WTC11 (cell line): ENCODE results near the gene ZNF683. TPM values are rescaled to one million over a fixed set of nuclear protein-coding genes. Genes with fewer than 3 reads are reported as not detected.

Source experiments
- ATAC-seq: fragments of 200-7000 bp; cut with Tn5 transposase; 2 replicates; pipeline ENCODE4 v1.10.0; 2021; ENCODE audit warnings: mild to moderate bottlenecking, moderate library complexity
- CTCF ChIA-PET: fragments of 300-600 bp; sonication (Branson Sonifier 250); formaldehyde crosslinking; loops from one replicate; lab custom pipeline; 2021; ENCODE audit warnings: antibody characterized with exemption; lab: Charles Lee
- POLR2A ChIA-PET: fragments of 350-600 bp; sonication (Branson Sonifier 250); formaldehyde crosslinking; loops from one replicate; lab custom pipeline; 2021; ENCODE audit warnings: antibody characterized with exemption; lab: Charles Lee
- DNase-seq: peaks from one replicate; pipeline ENCODE4 v3.0.0; 2021; ENCODE audit warnings: low spot score
- H3K27ac Mint-ChIP-seq: 2 replicates; pipeline ENCODE4 v1.8.0; 2021; ENCODE audit warnings: mixed read lengths
- H3K27me3 Mint-ChIP-seq: 2 replicates; pipeline ENCODE4 v1.8.0; 2021; ENCODE audit warnings: low read depth, mild to moderate bottlenecking, moderate library complexity, mixed read lengths
- H3K36me3 Mint-ChIP-seq: 2 replicates; pipeline ENCODE4 v1.8.0; 2021; ENCODE audit warnings: mixed read lengths
- H3K4me1 Mint-ChIP-seq: 2 replicates; pipeline ENCODE4 v1.8.0; 2022; ENCODE audit warnings: mixed read lengths
- H3K4me3 Mint-ChIP-seq: 2 replicates; pipeline ENCODE4 v1.8.0; 2021; ENCODE audit warnings: mild to moderate bottlenecking, moderate library complexity, mixed read lengths
- H3K9me3 Mint-ChIP-seq: 2 replicates; pipeline ENCODE4 v1.8.0; 2021; ENCODE audit warnings: mixed read lengths
- CREB1 ChIP-seq: sonication (generic); formaldehyde crosslinking; IDR thresholded peaks from 2 replicates; pipeline ENCODE4 v1.8.0; 2023; ENCODE audit warnings: mild to moderate bottlenecking, missing genetic modification reagents
- ELF4 ChIP-seq: sonication (generic); formaldehyde crosslinking; IDR thresholded peaks from 2 replicates; pipeline ENCODE4 v1.8.1; 2022; ENCODE audit warnings: low read depth, mild to moderate bottlenecking, moderate library complexity, missing genetic modification reagents
- FOXJ3 ChIP-seq: sonication (generic); formaldehyde crosslinking; IDR thresholded peaks from 2 replicates; pipeline ENCODE4 v1.9.0; 2021; ENCODE audit warnings: missing genetic modification reagents, mild to moderate bottlenecking, borderline replicate concordance
- JAZF1 ChIP-seq: fragments of 250-450 bp; sonication (Bioruptor Pico); IDR thresholded peaks from 2 replicates; pipeline ENCODE4 v1.9.0; 2021; ENCODE audit warnings: moderate library complexity, mild to moderate bottlenecking, inconsistent platforms
- MYBL2 ChIP-seq: sonication (generic); formaldehyde crosslinking; IDR thresholded peaks from 2 replicates; pipeline ENCODE4 v1.8.1; 2023; ENCODE audit warnings: mild to moderate bottlenecking, moderate library complexity, missing genetic modification reagents
- NFATC4 ChIP-seq: fragments of 250-450 bp; sonication (Bioruptor Pico); IDR thresholded peaks from 2 replicates; pipeline ENCODE4 v1.9.0; 2021; ENCODE audit warnings: mild to moderate bottlenecking
- RELA ChIP-seq: sonication (generic); formaldehyde crosslinking; IDR thresholded peaks from 2 replicates; pipeline ENCODE4 v1.8.1; 2022; ENCODE audit warnings: missing genetic modification reagents, mild to moderate bottlenecking, borderline replicate concordance
- RORB ChIP-seq: fragments of 250-450 bp; sonication (Bioruptor Pico); IDR thresholded peaks from 2 replicates; pipeline ENCODE4 v1.9.0; 2021; ENCODE audit warnings: mild to moderate bottlenecking
- TP53 ChIP-seq: sonication (generic); formaldehyde crosslinking; IDR thresholded peaks from 2 replicates; pipeline ENCODE4 v1.8.1; 2023; ENCODE audit warnings: mild to moderate bottlenecking, missing genetic modification reagents
- ZNF416 ChIP-seq: fragments of 250-450 bp; sonication (Bioruptor Pico); IDR thresholded peaks from 2 replicates; pipeline ENCODE4 v1.9.0; 2021; ENCODE audit warnings: mild to moderate bottlenecking, inconsistent platforms
- total RNA-seq: library from RNA; stranded (reverse); gene quantifications from 3 replicates; pipeline ENCODE4 v1.2.3, GENCODE V29; 2021
- TF ChIP-seq, protein P1 (sequence below): sonication (generic); formaldehyde crosslinking; IDR thresholded peaks from 2 replicates; pipeline ENCODE4 v1.8.1; 2022; ENCODE audit warnings: mild to moderate bottlenecking, missing genetic modification reagents, moderate library complexity, borderline replicate concordance
- TF ChIP-seq, protein P2 (sequence below): sonication (generic); formaldehyde crosslinking; IDR thresholded peaks from 2 replicates; pipeline ENCODE4 v1.8.1; 2022; ENCODE audit warnings: low read depth, mild to moderate bottlenecking, moderate library complexity, missing genetic modification reagents, borderline replicate concordance
- TF ChIP-seq, protein P3 (sequence below): sonication (generic); formaldehyde crosslinking; IDR thresholded peaks from 2 replicates; pipeline ENCODE4 v1.8.0; 2023; ENCODE audit warnings: missing genetic modification reagents, mild to moderate bottlenecking, borderline replicate concordance
- TF ChIP-seq, protein P4 (sequence below): sonication (generic); formaldehyde crosslinking; IDR thresholded peaks from 2 replicates; pipeline ENCODE4 v1.8.0; 2022; ENCODE audit warnings: mild to moderate bottlenecking, missing genetic modification reagents
- TF ChIP-seq, protein P5 (sequence below): sonication (generic); formaldehyde crosslinking; IDR thresholded peaks from 2 replicates; pipeline ENCODE4 v1.8.1; 2023; ENCODE audit warnings: mild to moderate bottlenecking, missing genetic modification reagents
- TF ChIP-seq, protein P6 (sequence below): sonication (generic); formaldehyde crosslinking; IDR thresholded peaks from 2 replicates; pipeline ENCODE4 v1.8.1; 2023; ENCODE audit warnings: mild to moderate bottlenecking, moderate library complexity, missing genetic modification reagents
- TF ChIP-seq, protein P7 (sequence below): fragments of 250-450 bp; sonication (Bioruptor Pico); IDR thresholded peaks from 2 replicates; pipeline ENCODE4 v1.9.0; 2021; ENCODE audit warnings: mild to moderate bottlenecking, borderline replicate concordance

Gene ZNF683
- total RNA-seq, 1 experiment from 2014 or later: not detected

DNA sequence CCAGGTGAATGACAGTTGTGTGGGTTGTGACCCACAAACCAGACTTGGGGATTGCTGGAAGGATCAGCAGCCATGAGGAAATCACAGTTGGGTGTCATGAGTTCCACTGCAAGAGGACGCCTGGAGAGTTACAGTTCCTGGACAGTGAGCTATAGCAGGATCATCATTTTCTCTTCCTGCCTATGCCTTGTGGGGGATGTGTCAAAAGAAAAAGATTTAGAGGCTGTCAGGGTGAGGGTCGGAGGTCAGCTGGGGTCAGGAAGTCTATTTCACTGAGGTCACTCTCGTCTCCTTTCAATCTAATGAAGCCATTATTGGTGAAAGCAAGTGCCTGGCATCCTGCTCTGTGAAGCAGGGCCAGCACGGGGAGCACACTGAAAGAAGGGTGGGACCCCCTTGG lies 31.1 kb upstream of the ZNF683 start:
- ATAC-seq (no peak), DNase-seq (no peak)
- Mint-ChIP-seq H3K27ac (no peak overlapping the region), H3K4me3 (no peak overlapping the region), H3K9me3 (no peaks in the 10 kb centered on the region), H3K27me3 (no peaks in the 10 kb centered on the region), H3K36me3 (no peaks in the 10 kb centered on the region), H3K4me1 (peaks cover 4% of the 10 kb centered on the region)
- TF ChIP-seq, protein P1, sequence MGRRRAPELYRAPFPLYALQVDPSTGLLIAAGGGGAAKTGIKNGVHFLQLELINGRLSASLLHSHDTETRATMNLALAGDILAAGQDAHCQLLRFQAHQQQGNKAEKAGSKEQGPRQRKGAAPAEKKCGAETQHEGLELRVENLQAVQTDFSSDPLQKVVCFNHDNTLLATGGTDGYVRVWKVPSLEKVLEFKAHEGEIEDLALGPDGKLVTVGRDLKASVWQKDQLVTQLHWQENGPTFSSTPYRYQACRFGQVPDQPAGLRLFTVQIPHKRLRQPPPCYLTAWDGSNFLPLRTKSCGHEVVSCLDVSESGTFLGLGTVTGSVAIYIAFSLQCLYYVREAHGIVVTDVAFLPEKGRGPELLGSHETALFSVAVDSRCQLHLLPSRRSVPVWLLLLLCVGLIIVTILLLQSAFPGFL: no peak
- no peak for TF ChIP-seq NFATC4 (CRISPR knock-in tag)
- POLR2A ChIA-PET: no interaction called here
- CTCF ChIA-PET: interaction anchor here (5.8 kb wide), 1 partner anchor 14 kb away, joined by 41 read pairs; no protein-coding TSS in a partner anchor

DNA sequence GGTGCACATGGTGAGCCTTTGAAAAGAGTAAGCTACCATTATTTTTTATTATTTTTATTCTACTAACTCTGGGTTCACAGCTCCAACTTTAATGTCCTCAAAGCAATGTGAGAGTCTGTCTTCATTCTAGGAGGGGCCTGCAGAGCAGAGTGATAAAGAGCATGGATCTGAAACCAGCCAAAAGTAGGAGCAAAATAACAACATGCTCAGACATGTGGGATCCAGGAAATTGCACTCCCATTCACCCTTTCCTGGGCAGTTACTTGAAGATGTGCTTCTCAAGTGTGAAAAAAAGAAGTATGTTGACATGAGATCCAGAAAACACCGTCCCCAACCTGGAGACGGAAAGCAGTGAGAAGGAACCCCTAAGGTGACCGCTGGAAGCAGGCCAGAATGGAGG lies 29.3 kb upstream of the ZNF683 start:
- ATAC-seq: no peak
- no peak overlapping the region for H3K27ac Mint-ChIP-seq
- no peaks in the 10 kb centered on the region for H3K27me3 Mint-ChIP-seq
- POLR2A ChIA-PET: no interaction called here
- H3K4me1 Mint-ChIP-seq: no peaks in the 10 kb centered on the region
- CTCF ChIA-PET: interaction anchor here (1.1 to 5.8 kb wide), 2 partner anchors 10 to 16 kb away, joined by 3 to 41 read pairs; no protein-coding TSS in a partner anchor
- H3K9me3 Mint-ChIP-seq: no peaks in the 10 kb centered on the region
- no peak for DNase-seq
- H3K36me3 Mint-ChIP-seq: no peaks in the 10 kb centered on the region
- H3K4me3 Mint-ChIP-seq: no peak overlapping the region
- TF ChIP-seq, protein P2, sequence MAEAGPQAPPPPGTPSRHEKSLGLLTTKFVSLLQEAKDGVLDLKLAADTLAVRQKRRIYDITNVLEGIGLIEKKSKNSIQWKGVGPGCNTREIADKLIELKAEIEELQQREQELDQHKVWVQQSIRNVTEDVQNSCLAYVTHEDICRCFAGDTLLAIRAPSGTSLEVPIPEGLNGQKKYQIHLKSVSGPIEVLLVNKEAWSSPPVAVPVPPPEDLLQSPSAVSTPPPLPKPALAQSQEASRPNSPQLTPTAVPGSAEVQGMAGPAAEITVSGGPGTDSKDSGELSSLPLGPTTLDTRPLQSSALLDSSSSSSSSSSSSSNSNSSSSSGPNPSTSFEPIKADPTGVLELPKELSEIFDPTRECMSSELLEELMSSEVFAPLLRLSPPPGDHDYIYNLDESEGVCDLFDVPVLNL (CRISPR knock-in tag): no peak
- TF ChIP-seq TP53 (CRISPR knock-in tag) (no peak), CREB1 (CRISPR knock-in tag) (no peak), RORB (no peak), ZNF416 (CRISPR knock-in tag) (no peak), ELF4 (CRISPR knock-in tag) (no peak), MYBL2 (no peak), JAZF1 (CRISPR knock-in tag) (no peak), FOXJ3 (CRISPR knock-in tag) (no peak), RELA (CRISPR knock-in tag) (no peak)
- TF ChIP-seq, protein P3, sequence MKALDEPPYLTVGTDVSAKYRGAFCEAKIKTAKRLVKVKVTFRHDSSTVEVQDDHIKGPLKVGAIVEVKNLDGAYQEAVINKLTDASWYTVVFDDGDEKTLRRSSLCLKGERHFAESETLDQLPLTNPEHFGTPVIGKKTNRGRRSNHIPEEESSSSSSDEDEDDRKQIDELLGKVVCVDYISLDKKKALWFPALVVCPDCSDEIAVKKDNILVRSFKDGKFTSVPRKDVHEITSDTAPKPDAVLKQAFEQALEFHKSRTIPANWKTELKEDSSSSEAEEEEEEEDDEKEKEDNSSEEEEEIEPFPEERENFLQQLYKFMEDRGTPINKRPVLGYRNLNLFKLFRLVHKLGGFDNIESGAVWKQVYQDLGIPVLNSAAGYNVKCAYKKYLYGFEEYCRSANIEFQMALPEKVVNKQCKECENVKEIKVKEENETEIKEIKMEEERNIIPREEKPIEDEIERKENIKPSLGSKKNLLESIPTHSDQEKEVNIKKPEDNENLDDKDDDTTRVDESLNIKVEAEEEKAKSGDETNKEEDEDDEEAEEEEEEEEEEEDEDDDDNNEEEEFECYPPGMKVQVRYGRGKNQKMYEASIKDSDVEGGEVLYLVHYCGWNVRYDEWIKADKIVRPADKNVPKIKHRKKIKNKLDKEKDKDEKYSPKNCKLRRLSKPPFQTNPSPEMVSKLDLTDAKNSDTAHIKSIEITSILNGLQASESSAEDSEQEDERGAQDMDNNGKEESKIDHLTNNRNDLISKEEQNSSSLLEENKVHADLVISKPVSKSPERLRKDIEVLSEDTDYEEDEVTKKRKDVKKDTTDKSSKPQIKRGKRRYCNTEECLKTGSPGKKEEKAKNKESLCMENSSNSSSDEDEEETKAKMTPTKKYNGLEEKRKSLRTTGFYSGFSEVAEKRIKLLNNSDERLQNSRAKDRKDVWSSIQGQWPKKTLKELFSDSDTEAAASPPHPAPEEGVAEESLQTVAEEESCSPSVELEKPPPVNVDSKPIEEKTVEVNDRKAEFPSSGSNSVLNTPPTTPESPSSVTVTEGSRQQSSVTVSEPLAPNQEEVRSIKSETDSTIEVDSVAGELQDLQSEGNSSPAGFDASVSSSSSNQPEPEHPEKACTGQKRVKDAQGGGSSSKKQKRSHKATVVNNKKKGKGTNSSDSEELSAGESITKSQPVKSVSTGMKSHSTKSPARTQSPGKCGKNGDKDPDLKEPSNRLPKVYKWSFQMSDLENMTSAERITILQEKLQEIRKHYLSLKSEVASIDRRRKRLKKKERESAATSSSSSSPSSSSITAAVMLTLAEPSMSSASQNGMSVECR (CRISPR knock-in tag): no peak
- TF ChIP-seq, protein P4, sequence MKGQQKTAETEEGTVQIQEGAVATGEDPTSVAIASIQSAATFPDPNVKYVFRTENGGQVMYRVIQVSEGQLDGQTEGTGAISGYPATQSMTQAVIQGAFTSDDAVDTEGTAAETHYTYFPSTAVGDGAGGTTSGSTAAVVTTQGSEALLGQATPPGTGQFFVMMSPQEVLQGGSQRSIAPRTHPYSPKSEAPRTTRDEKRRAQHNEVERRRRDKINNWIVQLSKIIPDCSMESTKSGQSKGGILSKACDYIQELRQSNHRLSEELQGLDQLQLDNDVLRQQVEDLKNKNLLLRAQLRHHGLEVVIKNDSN (CRISPR knock-in tag): no peak
- TF ChIP-seq, protein P1: no peak
- TF ChIP-seq, protein P5, sequence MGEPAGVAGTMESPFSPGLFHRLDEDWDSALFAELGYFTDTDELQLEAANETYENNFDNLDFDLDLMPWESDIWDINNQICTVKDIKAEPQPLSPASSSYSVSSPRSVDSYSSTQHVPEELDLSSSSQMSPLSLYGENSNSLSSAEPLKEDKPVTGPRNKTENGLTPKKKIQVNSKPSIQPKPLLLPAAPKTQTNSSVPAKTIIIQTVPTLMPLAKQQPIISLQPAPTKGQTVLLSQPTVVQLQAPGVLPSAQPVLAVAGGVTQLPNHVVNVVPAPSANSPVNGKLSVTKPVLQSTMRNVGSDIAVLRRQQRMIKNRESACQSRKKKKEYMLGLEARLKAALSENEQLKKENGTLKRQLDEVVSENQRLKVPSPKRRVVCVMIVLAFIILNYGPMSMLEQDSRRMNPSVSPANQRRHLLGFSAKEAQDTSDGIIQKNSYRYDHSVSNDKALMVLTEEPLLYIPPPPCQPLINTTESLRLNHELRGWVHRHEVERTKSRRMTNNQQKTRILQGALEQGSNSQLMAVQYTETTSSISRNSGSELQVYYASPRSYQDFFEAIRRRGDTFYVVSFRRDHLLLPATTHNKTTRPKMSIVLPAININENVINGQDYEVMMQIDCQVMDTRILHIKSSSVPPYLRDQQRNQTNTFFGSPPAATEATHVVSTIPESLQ: no peak
- TF ChIP-seq, protein P6, sequence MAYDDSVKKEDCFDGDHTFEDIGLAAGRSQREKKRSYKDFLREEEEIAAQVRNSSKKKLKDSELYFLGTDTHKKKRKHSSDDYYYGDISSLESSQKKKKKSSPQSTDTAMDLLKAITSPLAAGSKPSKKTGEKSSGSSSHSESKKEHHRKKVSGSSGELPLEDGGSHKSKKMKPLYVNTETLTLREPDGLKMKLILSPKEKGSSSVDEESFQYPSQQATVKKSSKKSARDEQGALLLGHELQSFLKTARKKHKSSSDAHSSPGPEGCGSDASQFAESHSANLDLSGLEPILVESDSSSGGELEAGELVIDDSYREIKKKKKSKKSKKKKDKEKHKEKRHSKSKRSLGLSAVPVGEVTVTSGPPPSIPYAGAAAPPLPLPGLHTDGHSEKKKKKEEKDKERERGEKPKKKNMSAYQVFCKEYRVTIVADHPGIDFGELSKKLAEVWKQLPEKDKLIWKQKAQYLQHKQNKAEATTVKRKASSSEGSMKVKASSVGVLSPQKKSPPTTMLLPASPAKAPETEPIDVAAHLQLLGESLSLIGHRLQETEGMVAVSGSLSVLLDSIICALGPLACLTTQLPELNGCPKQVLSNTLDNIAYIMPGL (CRISPR knock-in tag): no peak
- TF ChIP-seq, protein P7, sequence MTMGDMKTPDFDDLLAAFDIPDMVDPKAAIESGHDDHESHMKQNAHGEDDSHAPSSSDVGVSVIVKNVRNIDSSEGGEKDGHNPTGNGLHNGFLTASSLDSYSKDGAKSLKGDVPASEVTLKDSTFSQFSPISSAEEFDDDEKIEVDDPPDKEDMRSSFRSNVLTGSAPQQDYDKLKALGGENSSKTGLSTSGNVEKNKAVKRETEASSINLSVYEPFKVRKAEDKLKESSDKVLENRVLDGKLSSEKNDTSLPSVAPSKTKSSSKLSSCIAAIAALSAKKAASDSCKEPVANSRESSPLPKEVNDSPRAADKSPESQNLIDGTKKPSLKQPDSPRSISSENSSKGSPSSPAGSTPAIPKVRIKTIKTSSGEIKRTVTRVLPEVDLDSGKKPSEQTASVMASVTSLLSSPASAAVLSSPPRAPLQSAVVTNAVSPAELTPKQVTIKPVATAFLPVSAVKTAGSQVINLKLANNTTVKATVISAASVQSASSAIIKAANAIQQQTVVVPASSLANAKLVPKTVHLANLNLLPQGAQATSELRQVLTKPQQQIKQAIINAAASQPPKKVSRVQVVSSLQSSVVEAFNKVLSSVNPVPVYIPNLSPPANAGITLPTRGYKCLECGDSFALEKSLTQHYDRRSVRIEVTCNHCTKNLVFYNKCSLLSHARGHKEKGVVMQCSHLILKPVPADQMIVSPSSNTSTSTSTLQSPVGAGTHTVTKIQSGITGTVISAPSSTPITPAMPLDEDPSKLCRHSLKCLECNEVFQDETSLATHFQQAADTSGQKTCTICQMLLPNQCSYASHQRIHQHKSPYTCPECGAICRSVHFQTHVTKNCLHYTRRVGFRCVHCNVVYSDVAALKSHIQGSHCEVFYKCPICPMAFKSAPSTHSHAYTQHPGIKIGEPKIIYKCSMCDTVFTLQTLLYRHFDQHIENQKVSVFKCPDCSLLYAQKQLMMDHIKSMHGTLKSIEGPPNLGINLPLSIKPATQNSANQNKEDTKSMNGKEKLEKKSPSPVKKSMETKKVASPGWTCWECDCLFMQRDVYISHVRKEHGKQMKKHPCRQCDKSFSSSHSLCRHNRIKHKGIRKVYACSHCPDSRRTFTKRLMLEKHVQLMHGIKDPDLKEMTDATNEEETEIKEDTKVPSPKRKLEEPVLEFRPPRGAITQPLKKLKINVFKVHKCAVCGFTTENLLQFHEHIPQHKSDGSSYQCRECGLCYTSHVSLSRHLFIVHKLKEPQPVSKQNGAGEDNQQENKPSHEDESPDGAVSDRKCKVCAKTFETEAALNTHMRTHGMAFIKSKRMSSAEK: no peak
